Ovary (tissue), 3 donors: ENCODE results near the gene VAV2.

Experiments
- EP300 ChIP-seq: sonication (generic); formaldehyde crosslinking; IDR thresholded peaks from one replicate; pipeline ENCODE4 v1.6.1; 2017; ENCODE audit warnings: antibody characterized with exemption
- POLR2A ChIP-seq: fragments of 450-650 bp; IDR thresholded peaks from one replicate; pipeline ENCODE4 v1.6.1; 2017; ENCODE audit warnings: antibody characterized with exemption, mild to moderate bottlenecking, moderate library complexity
- TF ChIP-seq, protein P1 (sequence below), 3 donors: fragments of 450-650 bp in 2 of 3; fragments of 200-600 bp in 1 of 3; IDR thresholded peaks; one replicate each; pipeline versions ENCODE4 v1.5.1 to v1.8.0; 2016 to 2022; ENCODE audit warnings: antibody characterized with exemption in 3 of 3, mild to moderate bottlenecking in 1 of 3
- donor health status: DM: no; HTN: no; CAD: no.

GRCh38 chr9:133955821-133956411, 36.2 kb downstream of the VAV2 start:
- TF ChIP-seq, protein P1, sequence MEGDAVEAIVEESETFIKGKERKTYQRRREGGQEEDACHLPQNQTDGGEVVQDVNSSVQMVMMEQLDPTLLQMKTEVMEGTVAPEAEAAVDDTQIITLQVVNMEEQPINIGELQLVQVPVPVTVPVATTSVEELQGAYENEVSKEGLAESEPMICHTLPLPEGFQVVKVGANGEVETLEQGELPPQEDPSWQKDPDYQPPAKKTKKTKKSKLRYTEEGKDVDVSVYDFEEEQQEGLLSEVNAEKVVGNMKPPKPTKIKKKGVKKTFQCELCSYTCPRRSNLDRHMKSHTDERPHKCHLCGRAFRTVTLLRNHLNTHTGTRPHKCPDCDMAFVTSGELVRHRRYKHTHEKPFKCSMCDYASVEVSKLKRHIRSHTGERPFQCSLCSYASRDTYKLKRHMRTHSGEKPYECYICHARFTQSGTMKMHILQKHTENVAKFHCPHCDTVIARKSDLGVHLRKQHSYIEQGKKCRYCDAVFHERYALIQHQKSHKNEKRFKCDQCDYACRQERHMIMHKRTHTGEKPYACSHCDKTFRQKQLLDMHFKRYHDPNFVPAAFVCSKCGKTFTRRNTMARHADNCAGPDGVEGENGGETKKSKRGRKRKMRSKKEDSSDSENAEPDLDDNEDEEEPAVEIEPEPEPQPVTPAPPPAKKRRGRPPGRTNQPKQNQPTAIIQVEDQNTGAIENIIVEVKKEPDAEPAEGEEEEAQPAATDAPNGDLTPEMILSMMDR (IDR thresholded peaks at IDR 0.05): no peak
- TF ChIP-seq POLR2A (no peak), EP300 (no peak)
